Thymus (tissue), 11 donors: Measurements from ENCODE around the gene INPP5A. TPM values are rescaled to one million over a fixed set of nuclear protein-coding genes. Genes with fewer than 3 reads are reported as not detected.

Source experiments
- DNase-seq, 9 donors: peaks; one replicate each; pipeline ENCODE4 v3.0.0-alpha.2; 2013; ENCODE audit warnings: low spot score in 9 of 9, low read depth in 6 of 9, missing footprints in 1 of 9
- H3K27ac ChIP-seq, 2 donors: one replicate each; pipeline ENCODE4 v1.5.1; 2013; ENCODE audit warnings: control low read depth in 1 of 2, low read depth in 1 of 2, low read length in 1 of 2, mild to moderate bottlenecking in 1 of 2, moderate library complexity in 1 of 2
- H3K27me3 ChIP-seq, 2 donors: one replicate each; pipeline ENCODE4 v1.5.1; 2013; ENCODE audit warnings: low read length in 1 of 2; ENCODE audit not compliant: control insufficient read depth in 2 of 2, insufficient read depth in 1 of 2
- H3K36me3 ChIP-seq, 2 donors: one replicate each; pipeline ENCODE4 v1.5.1; 2013; ENCODE audit warnings: low read length in 1 of 2, mild to moderate bottlenecking in 1 of 2, moderate library complexity in 1 of 2; ENCODE audit not compliant: control insufficient read depth in 2 of 2, insufficient read depth in 2 of 2
- H3K4me1 ChIP-seq, 2 donors: one replicate each; pipeline ENCODE4 v1.5.1; 2013; ENCODE audit warnings: low read length in 2 of 2; ENCODE audit not compliant: control insufficient read depth in 2 of 2, insufficient read depth in 2 of 2
- H3K4me3 ChIP-seq, 2 donors: one replicate each; pipeline ENCODE4 v1.5.1; 2013; ENCODE audit warnings: low read length in 2 of 2, control low read depth in 1 of 2, mild to moderate bottlenecking in 1 of 2
- H3K9me3 ChIP-seq, 2 donors: one replicate each; pipeline ENCODE4 v1.5.1; 2013; ENCODE audit warnings: low read length in 1 of 2, mild to moderate bottlenecking in 1 of 2; ENCODE audit not compliant: control insufficient read depth in 2 of 2, insufficient read depth in 1 of 2
- WGBS: extraction: QIAGEN DNeasy Blood & Tissue Kit; methylation state at CpG from one replicate; pipeline ENCODE4 v1.1.7; 2013; 5-methylcytosine and 5-hydroxymethylcytosine counted together
- polyA plus RNA-seq: library from polyadenylated mRNA; stranded (reverse); fragments of 200-250 nt; gene quantifications from one replicate; pipeline ENCODE4 v1.2.3, GENCODE V29; 2013
- total RNA-seq: library from RNA; stranded (reverse); fragments of 120-200 nt; gene quantifications from one replicate; pipeline ENCODE4 v1.2.4, GENCODE V29; 2013
- donor health status: healthy.

INPP5A gene
- total and polyA plus RNA-seq, 2 donors, result 11.0 to 14.6 TPM

DNA sequence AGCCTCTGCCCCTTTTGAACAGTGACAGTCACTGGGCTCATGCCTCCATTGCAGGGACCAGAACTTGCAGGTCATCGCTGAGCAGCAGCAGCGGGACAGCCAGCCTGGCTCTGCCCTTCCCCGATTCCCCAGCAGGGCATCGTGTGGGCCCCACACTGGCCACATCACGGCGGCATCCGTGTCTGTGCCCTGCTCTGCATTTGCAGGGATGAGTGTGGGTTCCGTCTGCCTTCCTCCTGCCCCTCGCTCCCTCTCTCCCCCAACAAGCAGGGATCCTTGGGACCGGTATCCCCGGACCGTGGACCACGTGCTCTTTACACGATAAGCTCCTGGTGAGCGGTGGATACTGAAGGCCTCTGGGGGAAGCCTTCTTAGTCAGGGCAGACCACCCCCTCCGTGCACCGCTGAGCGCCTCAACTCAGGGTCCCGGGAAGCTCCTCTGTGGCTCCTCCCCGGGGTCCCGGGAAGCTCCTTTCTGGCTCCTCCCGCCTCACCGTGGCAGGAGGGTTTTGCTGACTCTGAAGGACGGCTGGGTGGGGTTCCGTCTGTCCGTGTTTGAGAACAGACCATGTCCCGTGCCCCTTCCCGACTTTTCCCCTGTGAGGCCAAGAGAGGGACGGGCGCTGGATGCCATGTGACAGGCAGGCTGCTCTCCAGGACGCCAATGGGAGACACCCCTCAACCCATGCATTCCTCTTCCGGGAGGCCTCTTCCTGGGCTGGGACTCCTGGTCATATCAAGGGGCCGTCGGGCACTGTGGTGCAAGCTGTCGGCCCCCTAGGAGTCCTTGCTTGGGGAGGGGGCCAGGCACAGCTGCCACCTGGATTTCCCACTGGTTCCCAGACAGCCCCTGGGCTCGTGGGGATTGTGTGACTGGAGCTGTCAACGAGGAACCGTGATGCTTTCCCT is 271.9 kb downstream of the INPP5A start:
- DNase-seq, result no peak
- Histone ChIP-seq H3K4me1 (no peaks in the 10 kb centered on the region), H3K36me3 (no peaks in the 10 kb centered on the region), H3K4me3 (no peak overlapping the region), H3K9me3 (no peaks in the 10 kb centered on the region), H3K27ac (no peak overlapping the region), H3K27me3 (peaks cover 0 to 4% of the 10 kb centered on the region in 2 donors)
- 85% methylated on average over 38 of the region's 38 CpGs for WGBS

GRCh38 chr10:132810141-132810806 is 272.7 kb downstream of the INPP5A start:
- H3K36me3 ChIP-seq, result no peaks in the 10 kb centered on the region
- H3K27ac ChIP-seq, result no peak overlapping the region
- H3K27me3 ChIP-seq, result peaks cover 0 to 4% of the 10 kb centered on the region in 2 donors
- no peak for DNase-seq
- H3K4me3 ChIP-seq, result no peak overlapping the region
- H3K9me3 ChIP-seq, result no peaks in the 10 kb centered on the region
- no peaks in the 10 kb centered on the region for H3K4me1 ChIP-seq
- WGBS, result 87% methylated on average over 39 of the region's 39 CpGs

- H3K36me3 ChIP-seq, result no peaks in the 10 kb centered on the region
- no peaks in the 10 kb centered on the region for H3K9me3 ChIP-seq
- H3K27me3 ChIP-seq, result peaks cover 0 to 4% of the 10 kb centered on the region in 2 donors
- 78% methylated on average over 33 of the region's 33 CpGs for WGBS
- no peaks in the 10 kb centered on the region for H3K4me1 ChIP-seq
- H3K27ac ChIP-seq, result no peak overlapping the region
- no peak for DNase-seq
- H3K4me3 ChIP-seq, result no peak overlapping the region
Measured at GRCh38 chr10:132810807-132811700, 273.5 kb downstream of the INPP5A start.

DNA sequence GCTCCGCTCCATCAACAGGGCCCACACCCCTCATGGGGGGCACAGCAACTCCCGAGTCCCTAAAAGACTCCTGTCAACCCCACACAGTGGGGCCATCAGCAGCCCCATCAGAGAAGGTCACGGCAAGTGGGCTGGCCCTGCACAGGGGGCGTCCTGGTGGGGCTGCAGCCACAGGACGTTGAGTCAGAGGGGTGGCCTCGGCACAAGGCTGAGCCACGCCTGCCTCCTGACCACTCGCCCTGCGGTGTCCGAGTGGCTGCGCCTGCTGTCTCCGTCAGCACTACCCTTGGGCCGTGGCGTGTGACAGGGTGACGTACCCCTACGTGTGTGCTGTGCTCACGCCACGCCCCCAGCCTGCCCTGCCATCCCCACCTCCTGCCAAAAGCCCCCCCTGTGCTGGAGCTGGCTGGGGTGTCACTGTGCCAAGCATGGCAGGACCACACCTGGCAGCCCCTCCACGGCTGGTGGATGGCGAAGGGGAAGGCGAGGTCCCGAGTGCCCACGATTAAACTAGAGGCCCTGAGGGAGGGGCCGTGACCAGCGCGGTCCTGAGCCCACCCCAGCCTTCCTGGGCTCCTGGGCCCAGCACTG is 274.4 kb downstream of the INPP5A start:
- Histone ChIP-seq H3K27me3 (peaks cover 0 to 4% of the 10 kb centered on the region in 2 donors), H3K36me3 (no peaks in the 10 kb centered on the region), H3K4me3 (no peak overlapping the region), H3K4me1 (no peaks in the 10 kb centered on the region), H3K9me3 (no peaks in the 10 kb centered on the region), H3K27ac (no peak overlapping the region)
- DNase-seq, result no peak
- WGBS, result 92% methylated on average over 26 of the region's 26 CpGs

DNA sequence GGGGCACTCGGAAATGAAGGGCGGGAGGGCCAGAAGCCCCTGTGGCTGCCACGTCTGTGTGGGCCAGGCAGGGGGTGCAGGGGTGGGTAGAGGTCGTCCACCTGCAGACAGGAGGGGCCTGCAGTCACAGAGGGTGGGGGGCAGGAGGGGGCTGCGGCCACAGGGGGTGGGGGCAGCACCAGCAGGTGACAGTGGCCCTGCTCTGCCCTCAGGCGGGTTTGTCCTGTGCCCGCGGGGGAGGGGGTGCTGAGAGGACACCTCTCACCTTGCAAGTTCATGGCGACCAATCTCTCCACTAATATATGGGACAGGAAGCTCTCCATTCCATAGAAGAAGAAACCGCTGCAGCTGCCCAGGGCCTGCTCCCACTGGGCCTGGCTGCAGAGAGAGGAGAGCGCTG is 274.9 kb downstream of the INPP5A start:
- no peaks in the 10 kb centered on the region for H3K9me3 ChIP-seq
- H3K27me3 ChIP-seq, result peaks cover 0 to 4% of the 10 kb centered on the region in 2 donors
- no peaks in the 10 kb centered on the region for H3K4me1 ChIP-seq
- H3K4me3 ChIP-seq, result no peak overlapping the region
- no peak for DNase-seq
- H3K27ac ChIP-seq, result no peak overlapping the region
- WGBS, result 79% methylated on average over 11 of the region's 11 CpGs
- no peaks in the 10 kb centered on the region for H3K36me3 ChIP-seq

- Histone ChIP-seq H3K4me1 (no peaks in the 10 kb centered on the region), H3K4me3 (no peak overlapping the region), H3K27ac (no peak overlapping the region), H3K9me3 (no peaks in the 10 kb centered on the region), H3K36me3 (no peaks in the 10 kb centered on the region), H3K27me3 (peaks cover 0 to 6% of the 10 kb centered on the region in 2 donors)
- DNase-seq, result no peak
- 89% methylated on average over 10 of the region's 10 CpGs for WGBS
Measured at GRCh38 chr10:132813001-132813401, 275.4 kb downstream of the INPP5A start.

GRCh38 chr10:132813560-132814468 is 276.2 kb downstream of the INPP5A start:
- Histone ChIP-seq H3K4me1 (no peaks in the 10 kb centered on the region), H3K27ac (no peak overlapping the region), H3K36me3 (no peaks in the 10 kb centered on the region), H3K27me3 (peaks cover 0 to 6% of the 10 kb centered on the region in 2 donors), H3K9me3 (no peaks in the 10 kb centered on the region), H3K4me3 (no peak overlapping the region)
- no peak for DNase-seq
- WGBS, result 83% methylated on average over 23 of the region's 28 CpGs

DNA sequence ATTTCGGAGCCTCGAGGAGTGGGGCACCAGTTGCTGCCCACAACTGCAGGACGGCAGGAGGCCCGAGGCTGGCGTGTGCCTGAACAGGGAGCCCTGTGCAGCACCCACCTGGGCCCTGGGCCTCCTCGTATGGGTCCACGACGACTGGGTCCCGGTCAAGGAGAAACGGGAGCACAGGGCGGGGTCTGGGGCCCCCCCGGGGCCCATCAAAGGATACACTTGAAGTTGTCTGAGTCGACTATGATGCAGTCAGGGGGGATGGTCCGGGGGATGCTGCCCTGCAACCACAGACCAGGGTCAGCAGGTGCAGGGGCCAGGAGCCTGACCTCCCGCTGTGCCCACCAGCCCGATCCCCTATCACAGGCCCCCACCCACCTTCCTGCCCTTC is 276.9 kb downstream of the INPP5A start:
- no peaks in the 10 kb centered on the region for H3K9me3 ChIP-seq
- H3K36me3 ChIP-seq, result no peaks in the 10 kb centered on the region
- 87% methylated on average over 16 of the region's 16 CpGs for WGBS
- H3K4me1 ChIP-seq, result no peaks in the 10 kb centered on the region
- no peak overlapping the region for H3K27ac ChIP-seq
- H3K27me3 ChIP-seq, result peaks cover 0 to 6% of the 10 kb centered on the region in 2 donors
- H3K4me3 ChIP-seq, result no peak overlapping the region
- DNase-seq, result no peak
